Central memory CD4-positive, alpha-beta T cell (primary cell): Measurements from ENCODE around the gene PCP2.
A peak's percentile ranks its signal among the peaks of the same experiment; 100 is the strongest.
"Not testable (repeated sequence)": the region's sequence is repeated elsewhere in the genome, so short reads cannot be mapped to it uniquely, and the experiment has no call there.

ENCODE experiments used
- DNase-seq: peaks from one replicate; pipeline ENCODE4 v3.0.0; 2022

PCP2 gene

DNA sequence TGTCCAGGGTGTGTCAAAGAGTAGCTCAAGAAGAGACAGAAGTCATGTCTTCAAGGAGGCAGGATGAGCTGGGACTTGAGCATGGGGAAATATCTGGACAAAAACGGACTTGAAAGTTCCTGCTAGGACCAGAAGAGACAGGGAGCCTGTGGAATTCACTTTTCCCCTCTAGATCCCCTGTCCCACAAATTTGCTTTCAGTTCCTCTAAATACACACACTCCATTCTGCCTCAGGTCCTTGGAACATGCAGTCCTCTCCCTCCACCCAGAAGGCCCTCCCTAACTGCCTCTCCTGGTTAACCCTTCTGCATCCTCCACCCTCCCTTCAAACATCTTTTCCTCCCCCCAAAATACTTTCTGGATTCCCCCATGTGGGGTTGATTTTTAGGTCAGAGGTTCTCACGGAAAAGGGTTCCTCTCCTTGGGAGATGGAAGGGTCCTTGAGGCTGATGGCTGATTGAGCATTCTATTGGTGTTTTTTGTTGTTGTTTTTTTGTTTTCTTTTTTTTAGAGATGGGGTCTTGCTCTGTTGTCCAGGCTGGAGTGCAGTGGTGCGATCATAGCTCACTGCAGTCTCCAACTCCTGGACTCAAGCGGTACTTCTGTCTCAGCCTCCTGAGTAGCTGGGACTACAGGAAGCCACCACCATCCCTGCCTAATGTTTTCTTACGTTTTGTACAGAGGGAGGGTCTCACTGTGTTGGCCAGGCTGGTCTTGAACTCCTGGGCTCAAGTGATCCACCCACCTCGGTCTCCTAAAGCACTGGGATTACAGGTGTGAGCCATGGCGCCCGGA is 28.4 kb upstream of the PCP2 start:
- no peak for DNase-seq

DNA sequence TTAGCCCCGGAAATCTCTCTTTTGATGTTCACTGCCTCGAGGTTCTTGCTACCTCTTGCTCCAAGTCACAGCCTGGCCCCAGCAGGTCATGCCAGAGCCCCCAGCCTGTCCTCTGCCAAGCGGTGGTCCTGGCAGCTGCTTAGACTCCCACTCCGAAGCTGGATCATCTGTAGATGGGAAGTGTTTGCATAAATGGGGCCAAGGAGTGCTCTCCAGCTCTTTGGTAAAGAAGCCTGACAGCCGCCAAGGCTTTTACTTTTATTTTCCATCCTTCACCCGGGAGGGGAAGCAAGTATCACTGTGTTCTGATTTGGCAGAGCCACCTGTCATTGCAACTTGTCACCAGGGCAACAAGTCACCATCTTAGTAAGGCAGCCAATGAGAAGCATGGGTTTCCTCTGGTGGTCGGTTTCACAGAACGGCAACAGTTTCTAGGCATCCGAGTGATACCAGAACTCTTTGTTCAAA is 24.7 kb upstream of the PCP2 start:
- peak; percentile 62 for DNase-seq

DNA sequence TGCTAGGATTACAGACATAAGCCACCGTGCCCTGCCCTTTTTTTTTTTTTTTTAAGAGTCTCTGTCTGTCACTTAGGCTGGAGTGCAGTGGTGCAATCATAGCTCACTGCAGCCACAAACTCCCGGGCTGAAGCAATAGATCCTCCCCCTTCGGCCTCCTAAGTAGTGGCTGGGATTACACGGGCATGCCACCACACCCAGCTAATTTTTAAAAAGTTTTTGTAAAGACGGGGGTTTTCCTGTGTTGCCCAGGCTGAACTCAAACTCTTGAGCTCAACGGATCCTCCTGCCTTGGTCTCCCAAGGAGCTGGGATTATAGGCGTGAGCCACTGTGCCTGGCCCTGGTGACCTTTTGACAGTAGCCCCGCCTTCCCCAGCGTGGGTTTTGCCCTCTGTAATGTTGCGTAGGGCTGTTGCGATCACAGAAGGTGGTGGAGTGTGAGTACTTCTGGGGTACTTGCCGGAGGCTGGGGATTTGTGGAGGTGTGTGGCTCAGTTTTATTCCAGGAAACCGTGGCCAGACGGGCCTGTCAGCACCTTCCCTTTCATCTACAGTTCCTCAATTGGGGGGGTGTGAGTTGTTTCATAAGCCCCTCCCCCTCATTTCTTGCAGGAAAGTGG is 23.7 kb upstream of the PCP2 start:
- no peak for DNase-seq

DNA sequence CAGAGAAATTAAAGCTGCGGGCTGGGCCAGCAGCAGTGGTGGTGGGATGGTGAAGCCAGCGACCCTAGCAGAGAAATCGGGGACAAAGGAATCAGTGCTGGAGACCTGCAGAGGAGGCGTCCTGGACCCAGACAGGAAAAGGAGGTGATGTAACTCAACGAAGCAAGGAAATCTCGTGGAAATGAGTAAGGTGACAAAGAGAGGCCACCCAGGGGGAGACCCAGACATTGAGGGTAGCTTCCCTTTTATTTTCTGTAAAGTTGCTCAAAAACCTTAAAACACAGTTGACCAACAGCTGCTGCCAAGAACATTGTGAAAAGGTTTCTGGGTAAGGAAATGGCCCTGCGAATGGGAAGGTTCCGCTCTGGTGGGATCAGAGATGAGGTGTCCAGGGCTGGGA is 22.1 kb upstream of the PCP2 start:
- DNase-seq: no peak

DNA sequence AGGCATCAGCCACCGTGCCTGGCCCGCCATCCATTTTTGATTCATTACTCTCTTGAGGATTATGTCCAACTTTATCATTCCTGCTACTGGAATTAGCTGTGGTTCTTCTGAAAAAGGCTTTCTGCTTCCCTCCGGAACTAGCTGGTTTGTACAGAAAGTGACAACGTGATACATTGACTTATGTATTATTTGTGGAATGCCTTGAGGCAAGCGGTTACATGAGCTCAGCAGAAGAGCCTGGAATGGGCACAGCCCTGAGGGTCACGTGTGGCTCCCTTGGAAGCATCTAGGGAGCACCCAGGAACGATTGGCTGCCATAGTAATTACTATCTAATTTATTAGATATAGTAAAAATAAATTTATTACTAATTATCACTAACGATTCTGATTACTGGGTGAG is 20.9 kb upstream of the PCP2 start:
- DNase-seq: no peak

DNA sequence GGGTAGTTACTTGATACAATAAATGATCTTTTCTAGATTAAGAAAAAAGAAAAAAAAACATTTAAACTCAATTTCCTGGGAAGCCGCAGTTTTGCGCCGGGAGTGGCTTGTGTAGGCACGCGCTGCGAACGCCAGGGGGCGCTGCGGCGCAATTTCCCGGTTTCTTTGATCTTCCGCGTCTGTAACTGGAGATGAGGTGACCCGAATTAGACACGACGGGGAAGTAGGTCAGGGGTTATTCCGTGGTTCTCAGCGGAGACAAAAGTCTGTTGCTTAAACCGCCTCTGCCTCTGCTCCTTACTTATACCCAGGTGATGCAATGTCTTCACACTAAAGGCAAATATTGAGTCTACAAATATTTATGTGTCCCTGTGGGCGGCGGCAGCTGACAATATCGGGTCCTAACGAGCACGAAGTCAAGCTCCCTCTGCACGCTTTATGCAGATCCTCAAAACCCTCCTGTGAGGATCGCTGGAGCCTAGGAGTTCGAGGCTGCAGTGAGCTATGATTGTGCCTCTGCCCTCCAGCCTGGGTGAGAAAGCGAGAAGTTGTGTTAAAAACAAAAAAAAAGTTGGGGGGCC is 18.6 kb upstream of the PCP2 start:
- peak; percentile 88 for DNase-seq

DNA sequence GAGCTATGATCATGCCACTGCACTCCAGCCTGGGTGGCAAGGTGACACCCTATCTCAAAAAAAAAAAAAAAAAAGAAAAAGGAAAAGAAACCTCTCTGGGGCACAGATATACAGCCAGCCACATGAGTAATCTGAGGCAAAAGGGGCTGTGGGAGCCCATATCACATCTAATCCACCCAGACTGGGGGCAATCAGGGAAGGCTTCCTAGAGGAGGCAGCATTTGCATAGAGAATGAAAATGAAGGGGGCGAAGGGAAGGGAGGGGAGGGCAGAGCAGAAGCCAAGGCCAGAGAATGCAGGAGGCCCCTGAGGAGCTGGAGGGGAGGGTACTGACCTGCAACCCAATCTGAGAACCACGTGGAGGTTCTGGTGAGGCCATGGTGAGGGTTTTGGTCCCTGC is 16.6 kb upstream of the PCP2 start:
- no peak for DNase-seq

DNA sequence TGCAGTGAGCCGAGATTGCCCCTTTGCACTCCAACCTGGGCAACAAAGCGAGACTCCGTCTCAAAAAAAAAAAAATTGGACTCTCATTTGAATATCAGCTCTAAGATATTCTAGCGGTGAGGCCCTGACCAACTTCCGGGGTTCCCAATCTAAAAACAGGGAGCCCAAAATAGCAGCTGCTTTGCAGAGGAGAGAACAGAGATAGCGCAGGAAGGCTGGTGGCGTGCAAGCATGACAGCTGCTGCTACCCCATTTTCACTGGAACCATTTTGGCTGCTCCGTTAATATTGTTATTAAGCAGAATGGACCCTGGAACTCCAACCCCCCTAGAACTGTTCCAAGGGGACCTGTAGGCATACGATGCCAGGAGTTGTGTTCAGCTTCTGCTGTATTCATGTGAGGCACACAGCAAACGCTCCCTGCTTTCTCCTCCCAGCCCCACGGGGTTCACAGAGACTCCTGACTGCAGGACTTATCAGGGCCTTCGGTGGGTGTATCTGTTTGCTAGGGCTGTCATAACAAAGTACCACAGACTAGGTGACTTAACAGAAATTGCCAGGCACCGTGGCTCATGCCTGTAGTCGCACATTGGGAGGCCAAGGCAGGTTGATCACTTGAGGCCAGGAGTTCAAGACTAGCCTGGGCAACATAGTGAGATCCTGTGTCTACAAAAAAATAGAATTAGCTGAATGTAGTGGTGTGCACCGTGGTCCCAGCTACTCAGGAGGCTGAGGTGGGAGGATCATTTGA is 14.9 kb upstream of the PCP2 start:
- no peak for DNase-seq

DNA sequence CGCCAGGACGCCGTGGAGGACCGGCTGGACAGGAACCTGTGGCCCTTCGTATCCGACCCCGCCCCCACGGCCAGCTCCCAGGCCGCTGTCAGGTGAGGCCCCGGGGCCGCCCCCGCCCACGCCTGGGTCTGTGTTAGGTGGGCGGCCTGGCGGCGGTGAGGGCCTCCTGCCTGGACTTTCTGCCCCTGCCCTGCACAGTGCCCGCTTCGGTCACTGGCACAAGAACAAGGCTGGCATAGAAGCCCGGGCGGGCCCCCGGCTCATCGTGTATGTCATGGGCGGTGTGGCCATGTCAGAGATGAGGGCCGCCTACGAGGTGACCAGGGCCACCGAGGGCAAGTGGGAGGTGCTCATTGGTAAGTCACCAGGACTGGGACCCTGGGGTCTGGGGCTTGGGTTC is 13.6 kb upstream of the PCP2 start:
- no peak for DNase-seq

DNA sequence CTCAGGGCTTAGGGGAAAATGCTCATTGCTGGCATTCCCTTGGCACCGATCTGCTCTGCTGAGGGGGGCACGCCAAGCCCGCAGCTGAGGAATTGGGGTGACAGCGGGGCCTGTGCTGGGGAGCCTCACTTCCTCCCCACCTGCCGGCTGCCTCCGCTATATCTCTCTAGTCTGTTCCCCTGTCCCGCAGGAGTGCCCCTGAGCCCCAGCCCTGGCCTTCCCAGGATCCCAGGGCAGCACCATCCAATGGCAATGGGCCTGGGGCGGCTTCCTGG is 12.8 kb upstream of the PCP2 start:
- DNase-seq: no peak

DNA sequence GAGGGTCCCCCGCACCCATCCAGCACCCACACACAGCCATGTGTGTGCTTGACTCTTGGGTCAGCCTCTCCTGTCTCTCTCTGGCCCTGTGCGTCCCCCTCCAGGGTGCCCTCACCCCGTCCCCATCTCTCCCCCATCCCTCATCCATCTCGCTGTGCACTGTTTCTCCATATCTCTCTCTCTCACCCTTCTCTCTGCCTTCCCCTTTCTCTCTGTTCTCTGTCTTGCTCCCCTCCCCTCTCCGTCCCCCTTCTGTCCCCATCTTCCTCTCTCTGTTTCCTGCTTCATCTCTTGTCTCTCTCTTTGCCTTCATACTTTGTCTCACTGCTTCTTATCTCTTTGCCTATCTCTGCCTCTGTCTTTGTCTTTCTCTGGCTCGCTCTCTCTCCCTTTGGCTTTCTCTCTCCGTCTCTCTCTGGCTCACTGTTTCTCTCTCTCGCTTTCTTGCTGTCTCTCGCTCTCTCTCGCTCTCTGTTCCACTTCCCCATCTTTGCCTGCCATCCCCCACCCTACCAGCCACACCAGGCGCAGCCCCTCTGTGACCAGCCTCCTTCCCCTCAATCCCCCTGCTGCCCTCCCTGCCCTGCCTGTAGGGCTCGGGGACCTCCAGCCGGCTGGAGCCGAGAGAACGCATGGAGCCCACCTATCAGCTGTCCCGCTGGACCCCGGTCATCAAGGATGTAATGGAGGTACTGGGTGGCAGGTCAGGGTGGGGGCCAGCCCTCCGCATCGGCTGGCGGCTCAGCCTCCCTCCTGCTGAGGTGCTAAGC is 12.3 kb upstream of the PCP2 start:
- no peak for DNase-seq

DNA sequence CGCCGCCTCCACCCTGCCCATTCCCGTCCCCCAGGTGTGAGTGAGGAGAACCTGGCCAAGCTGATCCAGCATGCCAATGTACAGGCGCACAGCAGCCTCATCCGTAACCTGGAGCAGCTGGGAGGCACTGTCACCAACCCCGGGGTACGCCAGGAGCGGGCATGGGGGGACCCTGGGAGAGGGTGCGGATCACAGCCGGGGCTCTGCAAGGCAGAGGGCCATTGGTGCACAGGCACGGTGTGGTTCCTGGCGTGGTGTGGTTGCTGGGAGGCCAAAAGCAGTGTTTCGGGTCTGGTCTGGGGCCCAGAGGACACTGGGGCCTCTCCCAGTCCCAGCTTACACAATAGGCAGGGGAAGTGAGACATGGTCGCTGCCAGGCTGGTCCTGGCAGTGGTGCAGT is 11.6 kb upstream of the PCP2 start:
- no peak for DNase-seq

DNA sequence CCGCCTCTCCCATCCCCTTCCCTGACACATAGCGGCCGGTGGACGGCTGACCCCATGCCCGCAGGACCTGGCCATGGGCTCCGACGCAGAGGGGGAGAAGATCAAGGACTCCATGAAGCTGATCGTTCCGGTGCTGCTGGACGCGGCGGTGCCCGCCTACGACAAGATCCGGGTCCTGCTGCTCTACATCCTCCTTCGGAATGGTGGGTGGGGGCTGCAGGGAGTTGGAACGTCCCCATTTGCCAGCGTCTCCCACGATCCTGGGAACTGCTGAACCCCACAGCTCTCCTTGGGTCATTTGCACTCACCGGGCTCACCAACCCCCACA is 11.0 kb upstream of the PCP2 start:
- DNase-seq: no peak

DNA sequence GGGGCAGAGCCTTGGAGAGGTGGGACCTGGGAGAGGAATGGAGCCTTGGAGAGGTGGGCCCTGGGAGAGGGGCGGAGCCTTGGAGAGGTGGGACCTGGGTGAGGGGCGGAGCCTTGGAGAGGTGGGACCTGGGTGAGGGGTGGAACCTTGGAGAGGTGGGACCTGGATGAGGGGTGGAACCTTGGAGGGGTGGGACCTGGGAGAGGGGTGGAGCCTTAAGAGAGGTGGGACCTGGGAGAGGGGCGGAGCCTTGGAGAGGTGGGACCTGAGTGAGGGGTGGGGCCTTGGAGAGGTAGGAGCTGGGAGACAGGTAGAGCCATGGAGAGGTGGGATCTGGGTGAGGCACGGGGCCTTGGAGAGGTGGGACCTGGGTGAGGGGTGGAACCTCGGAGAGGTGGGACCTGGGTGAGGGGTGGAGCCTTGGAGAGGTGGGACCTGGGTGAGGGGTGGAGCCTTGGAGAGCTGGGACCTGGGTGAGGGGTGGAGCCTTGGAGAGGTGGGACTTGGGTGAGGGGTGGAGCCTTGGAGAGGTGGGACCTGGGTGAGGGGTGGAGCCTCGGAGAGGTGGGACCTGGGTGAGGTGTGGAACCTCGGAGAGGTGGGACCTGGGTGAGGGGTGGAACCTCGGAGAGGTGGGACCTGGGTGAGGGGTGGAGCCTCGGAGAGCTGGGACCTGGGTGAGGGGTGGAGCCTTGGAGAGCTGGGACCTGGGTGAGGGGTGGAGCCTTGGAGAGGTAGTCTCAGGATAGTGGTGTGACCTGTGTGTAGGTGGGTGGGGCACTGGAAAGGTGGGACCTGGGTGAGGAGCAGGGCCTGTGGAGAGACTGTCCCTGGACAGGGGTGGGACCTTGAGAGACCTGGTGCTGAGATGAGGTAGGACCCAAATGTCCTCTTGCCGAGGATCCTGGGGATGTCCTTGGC is 10.4 kb upstream of the PCP2 start:
- not testable (repeated sequence) for DNase-seq

DNA sequence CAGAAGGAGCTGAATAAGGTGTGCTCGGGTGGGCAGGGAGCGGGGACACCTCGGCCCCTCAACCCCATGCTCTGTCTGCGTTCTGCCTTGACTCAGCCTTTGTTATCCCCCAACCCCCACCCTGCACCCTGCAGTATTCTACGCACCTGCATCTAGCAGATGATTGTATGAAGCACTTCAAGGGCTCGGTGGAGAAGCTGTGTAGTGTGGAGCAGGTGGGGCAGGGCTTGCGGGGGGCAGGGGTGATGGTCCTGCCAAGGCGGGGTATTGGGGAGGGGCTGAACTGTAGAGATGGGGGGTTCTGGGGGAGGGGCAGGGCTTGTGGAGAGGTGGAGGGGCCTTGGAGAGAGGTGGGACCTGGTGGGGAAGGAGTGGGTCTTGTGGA is 9.5 kb upstream of the PCP2 start:
- DNase-seq: no peak

DNA sequence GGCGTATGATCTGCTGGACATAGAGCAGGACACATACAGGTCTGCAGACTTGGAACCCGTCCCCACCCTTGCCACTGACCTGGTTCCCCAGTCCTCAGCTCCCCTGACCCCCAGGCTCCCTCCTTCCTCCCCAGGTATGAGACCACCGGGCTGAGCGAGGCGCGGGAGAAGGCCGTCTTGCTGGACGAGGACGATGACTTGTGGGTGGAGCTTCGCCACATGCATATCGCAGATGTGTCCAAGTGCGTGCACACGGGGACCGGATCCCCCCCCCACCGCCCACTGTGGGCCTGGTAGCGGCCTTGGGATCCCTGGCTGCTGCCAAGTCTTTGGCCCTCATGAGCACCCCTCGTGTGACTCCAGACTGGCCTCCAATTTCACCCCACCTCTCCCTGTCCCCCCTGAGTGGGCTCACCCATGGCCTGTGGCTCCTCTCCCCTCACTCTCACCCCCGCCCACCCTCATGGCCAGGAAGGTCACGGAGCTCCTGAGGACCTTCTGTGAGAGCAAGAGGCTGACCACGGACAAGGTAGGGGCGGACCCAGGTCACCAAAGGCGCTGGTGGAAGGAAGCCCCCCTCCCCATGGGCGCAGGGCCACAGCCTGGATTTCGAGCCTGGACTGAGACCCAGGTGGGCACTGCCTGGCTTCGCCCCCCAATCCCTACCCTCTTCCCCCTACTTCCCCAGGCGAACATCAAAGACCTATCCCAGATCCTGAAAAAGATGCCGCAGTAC is 8.9 kb upstream of the PCP2 start:
- DNase-seq: no peak

DNA sequence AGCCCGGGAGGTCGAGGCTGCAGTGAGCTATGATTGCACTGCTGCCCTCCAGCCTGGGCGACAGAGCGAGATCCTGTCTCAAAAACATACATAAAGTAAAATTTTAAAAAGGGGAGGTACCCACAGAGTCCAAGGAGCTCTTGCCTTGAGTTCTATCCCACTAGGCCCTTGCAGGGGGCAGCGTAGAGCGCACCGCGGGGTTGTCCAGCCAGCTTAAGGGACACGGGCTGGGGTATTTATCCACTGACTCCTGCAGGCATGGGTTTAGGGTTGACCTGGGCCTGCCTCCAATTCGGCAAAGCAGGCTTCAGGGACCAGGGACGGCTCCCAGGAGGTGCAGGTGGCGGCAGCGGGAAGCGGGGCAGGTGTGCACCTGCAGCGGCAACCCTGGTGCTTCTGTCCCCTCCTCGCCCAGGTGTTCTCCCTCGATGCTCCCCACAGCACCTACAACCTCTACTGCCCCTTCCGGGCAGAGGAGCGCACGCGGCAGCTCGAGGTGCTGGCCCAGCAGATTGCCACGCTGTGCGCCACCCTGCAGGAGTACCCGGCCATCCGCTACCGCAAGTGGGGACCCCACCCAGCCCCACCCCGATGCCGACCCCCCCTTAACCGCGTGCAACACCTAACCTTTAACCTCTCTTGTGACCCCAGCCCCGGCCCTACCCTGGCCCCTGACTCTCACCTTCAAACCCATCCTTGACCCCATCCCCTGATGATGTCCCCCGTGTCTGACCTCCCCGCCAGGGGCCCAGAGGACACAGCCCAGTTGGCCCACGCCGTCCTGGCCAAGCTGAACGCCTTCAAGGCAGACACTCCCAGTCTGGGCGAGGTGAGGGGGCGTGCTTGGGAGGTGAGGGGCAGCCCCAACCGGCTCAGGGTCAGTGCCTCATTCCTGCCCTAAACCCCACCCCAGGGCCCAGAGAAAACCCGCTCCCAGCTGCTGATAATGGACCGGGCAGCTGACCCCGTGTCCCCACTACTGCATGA is 8.1 kb upstream of the PCP2 start:
- no peak for DNase-seq

DNA sequence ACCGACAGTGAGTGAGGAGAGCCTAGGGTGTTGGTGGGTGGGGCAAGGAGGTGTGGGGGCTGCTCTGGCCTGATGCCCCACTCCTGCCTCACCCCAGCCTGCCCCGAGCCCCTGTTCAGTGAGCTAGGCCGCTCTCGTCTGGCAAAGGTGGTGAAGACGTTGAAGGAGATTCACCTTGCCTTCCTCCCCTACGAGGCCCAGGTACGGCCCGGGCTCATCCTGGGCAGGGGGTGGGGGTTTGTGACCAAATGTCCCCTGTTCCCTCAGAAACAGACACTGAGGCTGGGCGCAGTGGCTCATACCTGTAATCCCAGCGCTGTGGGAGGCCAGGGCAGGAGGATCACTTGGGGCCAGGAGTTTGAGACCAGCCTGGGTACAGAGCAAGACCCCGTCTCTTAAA is 7.3 kb upstream of the PCP2 start:
- no peak for DNase-seq

DNA sequence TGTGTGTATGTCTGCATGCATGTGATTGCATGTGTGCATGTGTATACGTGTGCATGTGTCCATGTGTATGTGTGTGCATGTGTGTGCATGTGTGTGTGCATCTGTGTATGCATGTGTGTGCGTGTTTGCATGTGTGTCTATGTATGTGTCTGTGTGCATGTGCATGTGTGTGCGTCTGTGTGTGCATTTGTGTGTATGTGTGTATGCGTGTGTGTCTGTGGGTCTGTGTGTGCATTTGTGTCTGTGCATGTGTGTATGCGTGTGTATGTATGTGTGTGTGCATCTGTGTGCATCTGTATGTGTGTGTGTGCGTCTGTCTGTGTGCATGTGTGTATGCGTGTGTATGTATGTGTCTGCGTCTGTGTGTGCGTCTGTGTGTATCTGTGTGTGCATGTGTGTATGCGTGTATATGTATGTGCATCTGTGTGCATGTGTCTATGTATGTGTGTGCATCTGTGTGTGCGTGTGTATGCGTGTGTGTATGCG is 6.4 kb upstream of the PCP2 start:
- no peak for DNase-seq
